ENCODE measurements around the gene CNOT8.
A peak's percentile ranks its signal among the peaks of the same experiment; 100 is the strongest.

Gene CNOT8

GRCh38 chr5:154858297-154858971, at the start of gene CNOT8:
Gene CNOT8, plus strand, starts transcription at chr5:154858627. Its CDS starts 4,652 bp downstream, at chr5:154863279.
- Histone ChIP-seq H3K9ac (ENCODE audit: low read depth in 1 of 2, low read length in 2 of 2) (peak within 1 kb of the TSS; percentile 91 to 97), H3K27ac (ENCODE audit: low read depth in 2 of 2, low read length in 2 of 2) (peak within 1 kb of the TSS; percentile 98), H3K4me3 (ENCODE audit: low read length in 2 of 2) (peak within 1 kb of the TSS; percentile 96 to 97), H3K4me1 (ENCODE audit: control insufficient read depth in 2 of 2, insufficient read depth in 2 of 2, low read length in 2 of 2) (peaks cover 18 to 27% of the 10 kb centered on the region in 2 donors), H3K9me3 (ENCODE audit: control insufficient read depth in 2 of 2, low read length in 2 of 2) (no peaks in the 10 kb centered on the region), H3K36me3 (ENCODE audit: control insufficient read depth in 2 of 2, insufficient read depth in 2 of 2, low read length in 2 of 2) (peaks cover 0 to 4% of the 10 kb centered on the region in 2 donors), H3K27me3 (ENCODE audit: control insufficient read depth in 2 of 2, insufficient read depth in 2 of 2, low read length in 2 of 2) (no peaks in the 10 kb centered on the region)

- Histone ChIP-seq H3K9ac (ENCODE audit: low read depth in 1 of 2, low read length in 2 of 2) (no peak overlapping the region), H3K9me3 (ENCODE audit: control insufficient read depth in 2 of 2, low read length in 2 of 2) (no peaks in the 10 kb centered on the region), H3K36me3 (ENCODE audit: control insufficient read depth in 2 of 2, insufficient read depth in 2 of 2, low read length in 2 of 2) (peaks cover 53 to 76% of the 10 kb centered on the region in 2 donors), H3K4me3 (ENCODE audit: low read length in 2 of 2) (no peak overlapping the region), H3K4me1 (ENCODE audit: control insufficient read depth in 2 of 2, insufficient read depth in 2 of 2, low read length in 2 of 2) (no peaks in the 10 kb centered on the region), H3K27me3 (ENCODE audit: control insufficient read depth in 2 of 2, insufficient read depth in 2 of 2, low read length in 2 of 2) (no peaks in the 10 kb centered on the region), H3K27ac (ENCODE audit: low read depth in 2 of 2, low read length in 2 of 2) (no peak overlapping the region)
Observed at GRCh38 chr5:154811239-154811638, 47.2 kb upstream of the CNOT8 start.

GRCh38 chr5:154811653-154812465, 46.6 kb upstream of the CNOT8 start:
- Histone ChIP-seq H3K27me3 (ENCODE audit: control insufficient read depth in 2 of 2, insufficient read depth in 2 of 2, low read length in 2 of 2) (no peaks in the 10 kb centered on the region), H3K4me3 (ENCODE audit: low read length in 2 of 2) (no peak overlapping the region), H3K9ac (ENCODE audit: low read depth in 1 of 2, low read length in 2 of 2) (no peak overlapping the region), H3K4me1 (ENCODE audit: control insufficient read depth in 2 of 2, insufficient read depth in 2 of 2, low read length in 2 of 2) (no peaks in the 10 kb centered on the region), H3K27ac (ENCODE audit: low read depth in 2 of 2, low read length in 2 of 2) (no peak overlapping the region), H3K36me3 (ENCODE audit: control insufficient read depth in 2 of 2, insufficient read depth in 2 of 2, low read length in 2 of 2) (peaks cover 58 to 76% of the 10 kb centered on the region in 2 donors), H3K9me3 (ENCODE audit: control insufficient read depth in 2 of 2, low read length in 2 of 2) (no peaks in the 10 kb centered on the region)

GRCh38 chr5:154813158-154813557, 45.3 kb upstream of the CNOT8 start:
- Histone ChIP-seq H3K4me1 (ENCODE audit: control insufficient read depth in 2 of 2, insufficient read depth in 2 of 2, low read length in 2 of 2) (no peaks in the 10 kb centered on the region), H3K36me3 (ENCODE audit: control insufficient read depth in 2 of 2, insufficient read depth in 2 of 2, low read length in 2 of 2) (peaks cover 58 to 75% of the 10 kb centered on the region in 2 donors), H3K27ac (ENCODE audit: low read depth in 2 of 2, low read length in 2 of 2) (no peak overlapping the region), H3K9ac (ENCODE audit: low read depth in 1 of 2, low read length in 2 of 2) (no peak overlapping the region), H3K9me3 (ENCODE audit: control insufficient read depth in 2 of 2, low read length in 2 of 2) (no peaks in the 10 kb centered on the region), H3K4me3 (ENCODE audit: low read length in 2 of 2) (no peak overlapping the region), H3K27me3 (ENCODE audit: control insufficient read depth in 2 of 2, insufficient read depth in 2 of 2, low read length in 2 of 2) (no peaks in the 10 kb centered on the region)

GRCh38 chr5:154813736-154814135, 44.7 kb upstream of the CNOT8 start:
- Histone ChIP-seq H3K4me1 (ENCODE audit: control insufficient read depth in 2 of 2, insufficient read depth in 2 of 2, low read length in 2 of 2) (no peaks in the 10 kb centered on the region), H3K27me3 (ENCODE audit: control insufficient read depth in 2 of 2, insufficient read depth in 2 of 2, low read length in 2 of 2) (no peaks in the 10 kb centered on the region), H3K36me3 (ENCODE audit: control insufficient read depth in 2 of 2, insufficient read depth in 2 of 2, low read length in 2 of 2) (peaks cover 52 to 70% of the 10 kb centered on the region in 2 donors), H3K27ac (ENCODE audit: low read depth in 2 of 2, low read length in 2 of 2) (no peak overlapping the region), H3K4me3 (ENCODE audit: low read length in 2 of 2) (no peak overlapping the region), H3K9ac (ENCODE audit: low read depth in 1 of 2, low read length in 2 of 2) (no peak overlapping the region), H3K9me3 (ENCODE audit: control insufficient read depth in 2 of 2, low read length in 2 of 2) (no peaks in the 10 kb centered on the region)

GRCh38 chr5:154815025-154815424, 43.4 kb upstream of the CNOT8 start:
- Histone ChIP-seq H3K9ac (ENCODE audit: low read depth in 1 of 2, low read length in 2 of 2) (no peak overlapping the region), H3K27ac (ENCODE audit: low read depth in 2 of 2, low read length in 2 of 2) (no peak overlapping the region), H3K36me3 (ENCODE audit: control insufficient read depth in 2 of 2, insufficient read depth in 2 of 2, low read length in 2 of 2) (peaks cover 51 to 64% of the 10 kb centered on the region in 2 donors), H3K27me3 (ENCODE audit: control insufficient read depth in 2 of 2, insufficient read depth in 2 of 2, low read length in 2 of 2) (no peaks in the 10 kb centered on the region), H3K4me1 (ENCODE audit: control insufficient read depth in 2 of 2, insufficient read depth in 2 of 2, low read length in 2 of 2) (no peaks in the 10 kb centered on the region), H3K9me3 (ENCODE audit: control insufficient read depth in 2 of 2, low read length in 2 of 2) (no peaks in the 10 kb centered on the region), H3K4me3 (ENCODE audit: low read length in 2 of 2) (no peak overlapping the region)

- Histone ChIP-seq H3K4me3 (ENCODE audit: low read length in 2 of 2) (no peak overlapping the region), H3K9ac (ENCODE audit: low read depth in 1 of 2, low read length in 2 of 2) (no peak overlapping the region), H3K9me3 (ENCODE audit: control insufficient read depth in 2 of 2, low read length in 2 of 2) (no peaks in the 10 kb centered on the region), H3K4me1 (ENCODE audit: control insufficient read depth in 2 of 2, insufficient read depth in 2 of 2, low read length in 2 of 2) (no peaks in the 10 kb centered on the region), H3K27ac (ENCODE audit: low read depth in 2 of 2, low read length in 2 of 2) (no peak overlapping the region), H3K27me3 (ENCODE audit: control insufficient read depth in 2 of 2, insufficient read depth in 2 of 2, low read length in 2 of 2) (no peaks in the 10 kb centered on the region), H3K36me3 (ENCODE audit: control insufficient read depth in 2 of 2, insufficient read depth in 2 of 2, low read length in 2 of 2) (peaks cover 50 to 67% of the 10 kb centered on the region in 2 donors)
Observed at GRCh38 chr5:154815684-154816247, 42.7 kb upstream of the CNOT8 start.

GRCh38 chr5:154816891-154817492, 41.4 kb upstream of the CNOT8 start:
- Histone ChIP-seq H3K4me1 (ENCODE audit: control insufficient read depth in 2 of 2, insufficient read depth in 2 of 2, low read length in 2 of 2) (no peaks in the 10 kb centered on the region), H3K4me3 (ENCODE audit: low read length in 2 of 2) (no peak overlapping the region), H3K36me3 (ENCODE audit: control insufficient read depth in 2 of 2, insufficient read depth in 2 of 2, low read length in 2 of 2) (peaks cover 44 to 61% of the 10 kb centered on the region in 2 donors), H3K9me3 (ENCODE audit: control insufficient read depth in 2 of 2, low read length in 2 of 2) (no peaks in the 10 kb centered on the region), H3K27me3 (ENCODE audit: control insufficient read depth in 2 of 2, insufficient read depth in 2 of 2, low read length in 2 of 2) (no peaks in the 10 kb centered on the region), H3K9ac (ENCODE audit: low read depth in 1 of 2, low read length in 2 of 2) (no peak overlapping the region), H3K27ac (ENCODE audit: low read depth in 2 of 2, low read length in 2 of 2) (no peak overlapping the region)

- Histone ChIP-seq H3K9ac (ENCODE audit: low read depth in 1 of 2, low read length in 2 of 2) (no peak overlapping the region), H3K36me3 (ENCODE audit: control insufficient read depth in 2 of 2, insufficient read depth in 2 of 2, low read length in 2 of 2) (peaks cover 41 to 61% of the 10 kb centered on the region in 2 donors), H3K4me3 (ENCODE audit: low read length in 2 of 2) (no peak overlapping the region), H3K9me3 (ENCODE audit: control insufficient read depth in 2 of 2, low read length in 2 of 2) (no peaks in the 10 kb centered on the region), H3K27me3 (ENCODE audit: control insufficient read depth in 2 of 2, insufficient read depth in 2 of 2, low read length in 2 of 2) (no peaks in the 10 kb centered on the region), H3K27ac (ENCODE audit: low read depth in 2 of 2, low read length in 2 of 2) (no peak overlapping the region), H3K4me1 (ENCODE audit: control insufficient read depth in 2 of 2, insufficient read depth in 2 of 2, low read length in 2 of 2) (no peaks in the 10 kb centered on the region)
Observed at GRCh38 chr5:154817815-154818214, 40.6 kb upstream of the CNOT8 start.

All from mucosa of rectum (tissue), 2 donors.